AG04450 (cell line): ENCODE data around the gene C3orf85. TPM values are rescaled to one million over a fixed set of nuclear protein-coding genes. Genes with fewer than 3 reads are reported as not detected.
"Not testable (repeated sequence)": the region's sequence is repeated elsewhere in the genome, so short reads cannot be mapped to it uniquely, and the experiment has no call there.

ENCODE experiments used
- CTCF ChIA-PET: fragments of 300-600, 350-600 bp; formaldehyde crosslinking; extraction: SDS; loops from one replicate; lab custom pipeline; 2022; ENCODE audit warnings: antibody characterized with exemption, inconsistent platforms; lab: Charles Lee
- POLR2A ChIA-PET: fragments of 350-600 bp; formaldehyde crosslinking; extraction: SDS; loops from one replicate; lab custom pipeline; 2021; ENCODE audit warnings: antibody characterized with exemption, inconsistent platforms; lab: Yijun Ruan, JAX
- DNase-seq: peaks from one replicate; pipeline ENCODE4 v3.0.0-alpha.2; 2011; ENCODE audit warnings: low read depth, low spot score
- H3K27ac ChIP-seq: one replicate; pipeline ENCODE4 v1.5.1; 2012; ENCODE audit warnings: low read depth, low read length, control low read depth
- H3K27me3 ChIP-seq: one replicate; pipeline ENCODE4 v1.6.0; 2012; ENCODE audit warnings: low read length; ENCODE audit not compliant: control insufficient read depth, insufficient read depth
- H3K4me3 ChIP-seq: 2 replicates; pipeline ENCODE4 v1.5.1; 2011; ENCODE audit warnings: mild to moderate bottlenecking, low read depth, low read length, control low read depth
- H3K9me3 ChIP-seq: 2 replicates; pipeline ENCODE4 v1.5.1; 2012; ENCODE audit warnings: low read length; ENCODE audit not compliant: control insufficient read depth, insufficient read depth
- polyA plus RNA-seq: library from polyadenylated mRNA; depleted of rRNA; stranded (reverse); fragments of >200 nt; gene quantifications from 2 replicates; pipeline ENCODE4 v1.2.3, GENCODE V29; 2011
- TF ChIP-seq, protein P1 (sequence below): IDR thresholded peaks from 2 replicates; pipeline ENCODE4 v1.5.1; 2011; ENCODE audit warnings: low read depth, low read length, control low read depth, inconsistent platforms

The C3orf85 gene
- polyA plus RNA-seq, 1 experiment, result not detected

DNA sequence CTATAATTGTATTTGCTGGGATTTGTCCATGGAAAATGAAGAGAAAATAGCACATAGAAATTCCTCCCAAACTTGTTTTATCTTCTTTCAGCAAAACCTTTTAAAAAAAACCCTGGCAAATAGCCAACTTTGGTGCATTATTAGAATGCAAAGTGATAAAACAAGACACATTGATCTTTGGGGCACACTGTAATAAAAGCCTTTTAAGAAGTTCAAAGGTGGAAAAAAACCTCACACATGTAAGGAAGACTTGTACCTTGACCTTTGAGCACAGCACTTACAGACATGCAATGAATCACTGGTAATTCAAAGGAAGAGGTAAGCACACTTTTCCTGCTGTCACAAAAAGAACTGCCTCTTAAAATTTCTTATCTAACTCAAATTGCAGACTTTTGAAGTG is 10.6 kb upstream of the C3orf85 start:
- Histone ChIP-seq H3K27me3 (no peaks in the 10 kb centered on the region), H3K27ac (no peak overlapping the region), H3K9me3 (no peaks in the 10 kb centered on the region), H3K4me3 (no peak overlapping the region)
- TF ChIP-seq, protein P1, sequence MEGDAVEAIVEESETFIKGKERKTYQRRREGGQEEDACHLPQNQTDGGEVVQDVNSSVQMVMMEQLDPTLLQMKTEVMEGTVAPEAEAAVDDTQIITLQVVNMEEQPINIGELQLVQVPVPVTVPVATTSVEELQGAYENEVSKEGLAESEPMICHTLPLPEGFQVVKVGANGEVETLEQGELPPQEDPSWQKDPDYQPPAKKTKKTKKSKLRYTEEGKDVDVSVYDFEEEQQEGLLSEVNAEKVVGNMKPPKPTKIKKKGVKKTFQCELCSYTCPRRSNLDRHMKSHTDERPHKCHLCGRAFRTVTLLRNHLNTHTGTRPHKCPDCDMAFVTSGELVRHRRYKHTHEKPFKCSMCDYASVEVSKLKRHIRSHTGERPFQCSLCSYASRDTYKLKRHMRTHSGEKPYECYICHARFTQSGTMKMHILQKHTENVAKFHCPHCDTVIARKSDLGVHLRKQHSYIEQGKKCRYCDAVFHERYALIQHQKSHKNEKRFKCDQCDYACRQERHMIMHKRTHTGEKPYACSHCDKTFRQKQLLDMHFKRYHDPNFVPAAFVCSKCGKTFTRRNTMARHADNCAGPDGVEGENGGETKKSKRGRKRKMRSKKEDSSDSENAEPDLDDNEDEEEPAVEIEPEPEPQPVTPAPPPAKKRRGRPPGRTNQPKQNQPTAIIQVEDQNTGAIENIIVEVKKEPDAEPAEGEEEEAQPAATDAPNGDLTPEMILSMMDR, result no peak
- POLR2A ChIA-PET, result no interaction called here
- CTCF ChIA-PET, result no interaction called here
- DNase-seq, result no peak

DNA sequence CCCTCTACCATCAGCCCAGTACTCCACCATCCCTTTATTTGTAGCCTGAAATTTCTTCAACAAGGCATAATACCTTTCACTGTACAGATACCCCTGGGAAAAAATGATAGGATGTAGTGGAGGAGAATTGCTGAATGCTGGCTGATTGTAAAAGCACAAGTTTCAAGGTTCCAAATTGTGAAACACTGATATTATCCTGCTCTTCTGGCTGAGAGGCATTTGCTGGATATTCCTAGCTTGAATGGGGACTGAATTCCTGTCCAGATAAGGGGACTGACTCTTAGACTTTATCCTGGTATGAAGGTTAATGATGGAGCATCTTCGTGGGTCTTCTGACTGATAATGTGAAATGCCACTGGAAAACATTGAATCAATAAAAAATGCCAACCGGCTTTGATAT is 9.0 kb upstream of the C3orf85 start:
- CTCF ChIA-PET, result no interaction called here
- DNase-seq, result no peak
- Histone ChIP-seq H3K27me3 (no peaks in the 10 kb centered on the region), H3K9me3 (no peaks in the 10 kb centered on the region), H3K4me3 (no peak overlapping the region), H3K27ac (no peak overlapping the region)
- POLR2A ChIA-PET, result no interaction called here
- TF ChIP-seq, protein P1, result no peak

- CTCF ChIA-PET, result no interaction called here
- DNase-seq, result no peak
Measured at GRCh38 chr3:109131276-109131675, 5.2 kb upstream of the C3orf85 start.

GRCh38 chr3:109132801-109133473 is 3.6 kb upstream of the C3orf85 start:
- DNase-seq, result no peak

More at GRCh38 chr3:109131276-109131675, 5.2 kb upstream of the C3orf85 start:
- H3K4me3 ChIP-seq, result no peak overlapping the region
- POLR2A ChIA-PET, result no interaction called here
- H3K9me3 ChIP-seq, result no peaks in the 10 kb centered on the region
- no peak overlapping the region for H3K27ac ChIP-seq
- H3K27me3 ChIP-seq, result no peaks in the 10 kb centered on the region
- TF ChIP-seq, protein P1, result no peak

DNA sequence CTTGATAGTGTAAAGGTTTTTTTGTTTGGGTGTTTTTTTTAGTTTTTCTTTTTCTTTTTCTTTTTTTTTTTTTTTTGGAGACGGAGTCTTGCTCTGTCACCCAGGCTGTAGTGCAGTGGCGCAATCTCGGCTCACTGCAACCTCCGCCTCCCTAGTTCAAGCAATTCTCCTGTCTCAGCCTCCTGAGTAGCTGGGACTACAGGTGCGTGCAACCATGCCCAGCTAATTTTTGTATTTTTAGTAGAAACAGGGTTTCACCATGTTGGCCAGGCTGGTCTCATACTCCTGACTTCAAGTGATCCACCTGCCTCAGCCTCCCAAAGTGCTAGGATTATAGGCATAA is 3.1 kb upstream of the C3orf85 start:
- CTCF ChIA-PET, H3K27me3 ChIP-seq, POLR2A ChIA-PET, H3K9me3 ChIP-seq, DNase-seq, H3K4me3 ChIP-seq, H3K27ac ChIP-seq: not testable (repeated sequence)

More at GRCh38 chr3:109132801-109133473, 3.6 kb upstream of the C3orf85 start:
- CTCF ChIA-PET, result no interaction called here
- Histone ChIP-seq H3K9me3 (no peaks in the 10 kb centered on the region), H3K4me3 (no peak overlapping the region), H3K27me3 (no peaks in the 10 kb centered on the region), H3K27ac (no peak overlapping the region)
- TF ChIP-seq, protein P1, result no peak
- POLR2A ChIA-PET, result no interaction called here
